ENCODE data around the gene GLP2R.
A peak's percentile ranks its signal among the peaks of the same experiment; 100 is the strongest.

Gene GLP2R

GRCh38 chr17:9900784-9901183 lies 75.1 kb downstream of the GLP2R start:
- H3K27me3 Mint-ChIP-seq (ENCODE audit: low read depth, poor library complexity) = no peaks in the 10 kb centered on the region
- DNase-seq = no peak
- TF ChIP-seq CTCF (IDR thresholded peaks at IDR 0.05) = no peak
- H3K27ac Mint-ChIP-seq = peak overlapping the region; percentile 98
- H3K36me3 Mint-ChIP-seq (ENCODE audit: low read depth) = no peaks in the 10 kb centered on the region
- peaks cover 84% of the 10 kb centered on the region for H3K4me1 Mint-ChIP-seq
- no peaks in the 10 kb centered on the region for H3K9me3 Mint-ChIP-seq
- H3K4me3 Mint-ChIP-seq = peak overlapping the region; percentile 19

GRCh38 chr17:9902120-9902519 lies 76.4 kb downstream of the GLP2R start:
- Mint-ChIP-seq H3K36me3 (ENCODE audit: low read depth) (no peaks in the 10 kb centered on the region), H3K4me3 (no peak overlapping the region), H3K27me3 (ENCODE audit: low read depth, poor library complexity) (no peaks in the 10 kb centered on the region), H3K27ac (no peak overlapping the region), H3K4me1 (peaks cover 87% of the 10 kb centered on the region), H3K9me3 (no peaks in the 10 kb centered on the region)
- TF ChIP-seq CTCF (IDR thresholded peaks at IDR 0.05) = no peak
- DNase-seq = no peak

- H3K4me3 Mint-ChIP-seq = no peak overlapping the region
- H3K36me3 Mint-ChIP-seq (ENCODE audit: low read depth) = no peaks in the 10 kb centered on the region
- H3K27ac Mint-ChIP-seq = no peak overlapping the region
- H3K27me3 Mint-ChIP-seq (ENCODE audit: low read depth, poor library complexity) = no peaks in the 10 kb centered on the region
- H3K4me1 Mint-ChIP-seq = peaks cover 84% of the 10 kb centered on the region
- no peak for TF ChIP-seq CTCF (IDR thresholded peaks at IDR 0.05)
- DNase-seq = no peak
- H3K9me3 Mint-ChIP-seq = no peaks in the 10 kb centered on the region
Observed at GRCh38 chr17:9904277-9905077, 78.8 kb downstream of the GLP2R start.

- TF ChIP-seq CTCF (IDR thresholded peaks at IDR 0.05) = no peak
- no peak for DNase-seq
- Mint-ChIP-seq H3K27me3 (ENCODE audit: low read depth, poor library complexity) (no peaks in the 10 kb centered on the region), H3K4me1 (peaks cover 83% of the 10 kb centered on the region), H3K9me3 (no peaks in the 10 kb centered on the region), H3K36me3 (ENCODE audit: low read depth) (no peaks in the 10 kb centered on the region), H3K27ac (peak within 1 kb of the TSS; percentile 57), H3K4me3 (no peak within 1 kb of the TSS)
Observed at GRCh38 chr17:9905078-9905415, 79.3 kb downstream of the GLP2R start, which contains the start of gene RCVRN. TSS of gene RCVRN (minus strand) at chr17:9905271. CDS start at chr17:9905180, 91 bp downstream.

- TF ChIP-seq CTCF (IDR thresholded peaks at IDR 0.05) = peak; percentile 55
- Mint-ChIP-seq H3K9me3 (no peaks in the 10 kb centered on the region), H3K27me3 (ENCODE audit: low read depth, poor library complexity) (peaks cover 3% of the 10 kb centered on the region), H3K36me3 (ENCODE audit: low read depth) (no peaks in the 10 kb centered on the region), H3K4me1 (peaks cover 83% of the 10 kb centered on the region), H3K4me3 (no peak overlapping the region), H3K27ac (peak overlapping the region; percentile 57)
- peak; percentile 57 for DNase-seq
Observed at GRCh38 chr17:9905902-9906301, 80.2 kb downstream of the GLP2R start.

- TF ChIP-seq CTCF (IDR thresholded peaks at IDR 0.05) = no peak
- Mint-ChIP-seq H3K9me3 (no peaks in the 10 kb centered on the region), H3K27ac (peak overlapping the region; percentile 61), H3K27me3 (ENCODE audit: low read depth, poor library complexity) (peaks cover 3% of the 10 kb centered on the region), H3K4me3 (peak overlapping the region; percentile 52), H3K36me3 (ENCODE audit: low read depth) (no peaks in the 10 kb centered on the region), H3K4me1 (peaks cover 83% of the 10 kb centered on the region)
- no peak for DNase-seq
Observed at GRCh38 chr17:9906616-9907015, 80.9 kb downstream of the GLP2R start.

Measured in nephron progenitor cell (in vitro differentiated cells).